Measurements from ENCODE around the gene PPFIA4. TPM values are rescaled to one million over a fixed set of nuclear protein-coding genes. Genes with fewer than 3 reads are reported as not detected.

The PPFIA4 gene
- total and polyA plus RNA-seq, 2 of the 4 experiments (the other 2 are of a cell fraction), result 5.4 to 13.7 TPM

DNA sequence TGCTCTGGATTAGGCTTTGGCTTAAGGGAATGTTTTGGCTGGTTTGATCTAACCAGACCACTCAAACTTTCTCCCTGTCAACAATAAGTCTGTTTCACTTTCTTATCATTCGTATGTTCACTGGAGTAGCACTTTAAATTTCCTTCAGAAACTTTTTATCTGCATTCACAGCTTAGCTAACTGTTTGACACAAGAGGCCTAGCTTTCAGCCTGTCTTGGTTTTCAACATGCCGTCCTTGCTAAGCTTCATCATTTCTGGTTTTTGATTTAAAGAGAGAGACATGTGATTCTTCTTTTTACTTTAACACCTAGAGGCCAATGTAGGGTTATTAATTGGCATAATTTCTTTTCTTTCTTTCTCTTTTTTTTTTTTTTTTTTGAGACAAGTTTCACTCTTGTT lies 44.4 kb upstream of the PPFIA4 start:
- no peak overlapping the region for H4K91ac ChIP-seq (ENCODE audit: insufficient read depth, low read depth, low read length)
- DNase-seq (no peak), ATAC-seq (ENCODE audit: low read depth) (no peak)
- H4K20me1 ChIP-seq (ENCODE audit: insufficient read depth, low read length), result no peaks in the 10 kb centered on the region
- dilution Hi-C loops (cut with HindIII; ENCODE audit: low sequenced_read_pairs, unreplicated experiment), result no loop called here
- no peak overlapping the region for H4K5ac ChIP-seq (ENCODE audit: low read depth, low read length)
- H4K8ac ChIP-seq (ENCODE audit: low read depth in 2 of 2, low read length in 2 of 2), result no peak overlapping the region
- H3K4me3 ChIP-seq (ENCODE audit: insufficient read depth, low read depth, low read length), result no peak overlapping the region
- H3K9me1 ChIP-seq (ENCODE audit: insufficient read depth, low read length), result no peaks in the 10 kb centered on the region; the same call in 1 of the 2 replicates
- no peak overlapping the region for H2AFZ ChIP-seq (replicated peaks; ENCODE audit: low read length, poor library complexity)
- no peak overlapping the region for H2BK5ac ChIP-seq (ENCODE audit: low read depth, low read length, poor library complexity, severe bottlenecking)
- H3K27me3 ChIP-seq (ENCODE audit: control insufficient read depth, insufficient read depth, low read length), result peaks cover 32% of the 10 kb centered on the region
- ChIA-PET POLR2A (ENCODE audit: unreplicated experiment) (no interaction called here), CTCF (no interaction called here)
- H3K36me3 ChIP-seq (ENCODE audit: control insufficient read depth, insufficient read depth, low read length), result no peaks in the 10 kb centered on the region
- no peak overlapping the region for H2AK9ac ChIP-seq (replicated peaks; ENCODE audit: low read depth, low read length, poor library complexity)
- intact Hi-C loops (cut with micrococcal nuclease), result no loop called here
- H3K56ac ChIP-seq (ENCODE audit: extremely low read depth, insufficient read depth, low read length), result no peak overlapping the region
- H2BK120ac ChIP-seq (ENCODE audit: low read depth, low read length), result no peak overlapping the region
- no TSS peak for BruUV-seq (replicated peaks)
- H3K9me3 ChIP-seq (ENCODE audit: control insufficient read depth, insufficient read depth, low read length), result no peaks in the 10 kb centered on the region
- no peaks in the 10 kb centered on the region for H3K4me1 ChIP-seq (ENCODE audit: control insufficient read depth, insufficient read depth, low read length)
- no peak overlapping the region for H3K4ac ChIP-seq (ENCODE audit: low read depth, low read length)
- in situ Hi-C loops (cut with MboI; ENCODE audit: low sequenced_read_pairs), result no loop called here
- no peak overlapping the region for H3K4me2 ChIP-seq (ENCODE audit: low read depth, low read length)
- H3K18ac ChIP-seq (ENCODE audit: low read depth, low read length), result no peak overlapping the region
- no peak overlapping the region for H2BK20ac ChIP-seq (ENCODE audit: low read depth, low read length)
- H3K79me1 ChIP-seq (ENCODE audit: low read depth in 1 of 2, low read length in 2 of 2), result no peaks in the 10 kb centered on the region
- H3K14ac ChIP-seq (replicated peaks; ENCODE audit: low read depth, low read length), result no peak overlapping the region
- no peak overlapping the region for H3K9ac ChIP-seq (ENCODE audit: low read depth, low read length)
- TF ChIP-seq ELK1 (IDR thresholded peaks at IDR 0.05; ENCODE audit: borderline replicate concordance, low read depth, low read length) (no peak), MAFK (IDR thresholded peaks at IDR 0.05; ENCODE audit: low read depth, low read length) (no peak), RFX5 (IDR thresholded peaks at IDR 0.05; ENCODE audit: low read depth, low read length) (no peak), RAD21 (IDR thresholded peaks at IDR 0.05; ENCODE audit: low read length) (no peak), FOS (IDR thresholded peaks at IDR 0.05; ENCODE audit: low read depth, low read length) (no peak), CEBPB (IDR thresholded peaks at IDR 0.05; ENCODE audit: low read depth, low read length) (no peak), MXI1 (IDR thresholded peaks at IDR 0.05; ENCODE audit: borderline replicate concordance, low read depth, low read length) (no peak), MAZ (IDR thresholded peaks at IDR 0.05; ENCODE audit: borderline replicate concordance, low read depth, low read length) (no peak)
- TF ChIP-seq, protein P1, sequence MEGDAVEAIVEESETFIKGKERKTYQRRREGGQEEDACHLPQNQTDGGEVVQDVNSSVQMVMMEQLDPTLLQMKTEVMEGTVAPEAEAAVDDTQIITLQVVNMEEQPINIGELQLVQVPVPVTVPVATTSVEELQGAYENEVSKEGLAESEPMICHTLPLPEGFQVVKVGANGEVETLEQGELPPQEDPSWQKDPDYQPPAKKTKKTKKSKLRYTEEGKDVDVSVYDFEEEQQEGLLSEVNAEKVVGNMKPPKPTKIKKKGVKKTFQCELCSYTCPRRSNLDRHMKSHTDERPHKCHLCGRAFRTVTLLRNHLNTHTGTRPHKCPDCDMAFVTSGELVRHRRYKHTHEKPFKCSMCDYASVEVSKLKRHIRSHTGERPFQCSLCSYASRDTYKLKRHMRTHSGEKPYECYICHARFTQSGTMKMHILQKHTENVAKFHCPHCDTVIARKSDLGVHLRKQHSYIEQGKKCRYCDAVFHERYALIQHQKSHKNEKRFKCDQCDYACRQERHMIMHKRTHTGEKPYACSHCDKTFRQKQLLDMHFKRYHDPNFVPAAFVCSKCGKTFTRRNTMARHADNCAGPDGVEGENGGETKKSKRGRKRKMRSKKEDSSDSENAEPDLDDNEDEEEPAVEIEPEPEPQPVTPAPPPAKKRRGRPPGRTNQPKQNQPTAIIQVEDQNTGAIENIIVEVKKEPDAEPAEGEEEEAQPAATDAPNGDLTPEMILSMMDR (conservative IDR thresholded peaks at IDR 0.05; ENCODE audit: low read depth, low read length), result no peak
- no peak overlapping the region for H2BK15ac ChIP-seq (ENCODE audit: low read depth, low read length)
- H2AK5ac ChIP-seq (ENCODE audit: low read depth, low read length), result no peak overlapping the region
- H3K23ac ChIP-seq (ENCODE audit: low read depth, low read length), result no peak overlapping the region
- no CpG with 5 or more reads among the region's 2 CpGs for WGBS, 2 experiments (ENCODE audit: extremely low coverage in 2 of 2, insufficient read length in 1 of 2)
- H3K27ac ChIP-seq (ENCODE audit: insufficient read depth, low read length), result no peak overlapping the region
